Measurements from ENCODE around the gene FLNC.

Gene FLNC

GRCh38 chr7:128894101-128894440, 63.9 kb downstream of the FLNC start:
- DNase-seq (ENCODE audit: low spot score), result no peak

DNA sequence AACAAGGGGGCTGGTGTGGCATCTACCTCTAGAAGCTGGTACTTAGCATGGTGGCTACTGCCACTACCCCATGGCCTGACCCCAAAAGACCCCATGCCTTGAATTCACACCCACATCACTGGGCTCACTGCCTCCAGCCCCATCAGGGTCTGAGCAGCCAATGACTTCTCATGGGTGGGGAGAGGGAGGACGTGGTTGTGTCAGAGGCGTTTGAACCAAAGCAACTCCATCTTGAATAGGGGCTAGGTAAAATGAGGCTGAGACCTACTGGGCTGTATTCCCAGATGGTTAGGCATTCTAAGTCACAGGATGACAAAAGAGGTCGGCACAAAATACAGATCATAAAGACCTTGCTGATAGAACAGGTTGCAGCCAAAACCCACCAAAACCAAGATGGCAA, 65.1 kb downstream of the FLNC start:
- no peak for DNase-seq (ENCODE audit: low spot score)

- DNase-seq (ENCODE audit: low spot score), result no peak
These were observed 69.2 kb downstream of the FLNC start for GRCh38 chr7:128899392-128899791.

DNA sequence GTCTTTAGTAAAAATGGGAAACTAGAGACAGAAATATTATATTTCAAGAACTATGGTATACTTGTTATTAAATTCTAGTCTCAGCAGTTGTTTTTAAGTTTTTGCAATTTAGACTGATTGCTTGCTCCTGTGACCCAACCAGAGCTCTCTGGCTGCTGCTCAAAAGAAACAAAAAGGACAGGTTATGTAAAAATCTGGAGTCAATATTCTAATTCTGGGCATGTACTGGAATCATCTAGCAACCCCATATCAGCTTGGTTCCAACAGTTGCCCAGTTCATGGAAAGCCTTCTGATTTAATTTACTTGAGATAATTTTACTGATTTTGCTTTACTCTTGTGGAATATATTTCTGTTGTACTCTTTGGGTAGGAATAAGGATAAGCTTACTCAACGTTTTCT, 70.0 kb downstream of the FLNC start:
- DNase-seq (ENCODE audit: low spot score), result no peak

GRCh38 chr7:128902761-128903585, 72.8 kb downstream of the FLNC start:
- no peak for DNase-seq (ENCODE audit: low spot score)

GRCh38 chr7:128903621-128904361, 73.6 kb downstream of the FLNC start:
- no peak for DNase-seq (ENCODE audit: low spot score)

DNA sequence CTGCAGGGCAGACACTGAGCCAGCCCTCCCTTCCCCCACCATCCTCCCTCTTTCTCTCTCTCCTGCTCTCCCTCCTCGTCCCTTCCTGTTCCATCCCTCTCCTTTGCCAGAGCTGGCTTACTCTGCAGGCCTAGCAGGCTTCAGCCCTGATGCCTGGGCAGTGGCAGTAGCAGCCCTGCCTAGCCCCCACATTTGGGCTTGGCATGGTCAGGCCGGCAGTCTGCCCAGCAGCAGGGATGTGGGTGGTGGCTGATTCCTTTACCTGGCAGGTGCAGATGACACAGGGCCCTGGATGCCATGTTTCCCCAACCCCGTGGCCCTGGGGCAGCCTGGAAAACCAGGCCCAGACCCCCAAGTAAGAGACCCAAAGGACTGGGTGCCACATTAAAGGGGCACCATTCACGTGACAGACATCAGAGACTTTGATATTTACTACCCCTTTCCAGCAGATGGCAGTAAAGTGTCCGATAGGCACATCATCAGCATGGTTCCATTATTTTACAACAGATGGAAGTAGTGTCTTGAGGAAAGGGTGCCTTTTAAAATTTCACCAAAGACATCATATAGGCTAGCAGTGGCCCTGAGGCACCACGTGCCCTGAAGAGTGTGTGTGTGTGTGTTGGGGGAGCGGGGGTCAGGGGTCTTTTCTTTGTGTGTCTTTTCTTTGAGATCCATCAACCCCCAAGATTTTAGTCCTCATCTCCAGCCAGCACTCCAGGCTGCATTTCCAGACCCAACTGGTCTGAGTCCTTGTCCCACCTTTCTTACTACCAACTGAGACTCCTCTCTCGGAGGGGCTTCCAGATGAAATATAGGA, 74.4 kb downstream of the FLNC start:
- peak; percentile 74 for DNase-seq (ENCODE audit: low spot score)

DNA sequence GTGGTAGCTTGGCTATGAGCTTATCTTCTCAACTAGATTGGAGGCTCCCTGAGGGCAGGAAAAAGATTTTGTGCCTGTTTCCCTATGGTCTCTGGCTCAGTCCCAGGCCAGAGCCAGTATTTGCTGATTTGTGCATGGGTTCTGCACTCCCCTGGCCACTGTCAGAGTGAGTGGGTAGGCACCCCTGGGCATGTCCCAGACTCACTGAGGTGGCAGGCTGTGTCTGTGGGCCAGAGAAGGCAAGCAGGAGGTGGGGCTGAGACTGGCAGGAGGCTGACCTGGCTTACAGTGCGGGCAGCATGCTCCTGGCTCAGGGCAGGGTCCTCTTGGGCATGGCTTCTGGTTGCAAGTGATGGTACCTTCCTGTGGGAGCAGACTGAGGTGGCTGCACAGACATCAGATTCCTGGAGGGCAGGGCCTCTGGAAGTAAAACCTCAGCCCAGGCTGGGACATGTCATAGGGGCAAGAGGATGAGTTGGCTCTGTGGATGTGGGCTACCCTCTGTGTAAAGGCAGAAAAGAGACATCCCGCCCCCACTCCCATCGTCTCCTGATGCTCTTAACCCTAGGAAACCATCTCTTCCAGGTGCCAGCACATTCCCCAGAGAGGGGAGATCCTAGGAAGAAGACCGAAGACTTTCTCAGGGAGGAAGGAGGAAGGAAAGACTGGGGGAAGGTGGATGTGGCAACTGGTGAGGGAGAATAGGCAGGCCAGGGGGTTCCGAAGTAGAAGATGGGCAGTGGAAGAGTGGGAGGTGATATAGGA, 76.0 kb downstream of the FLNC start:
- DNase-seq (ENCODE audit: low spot score), result no peak

DNA sequence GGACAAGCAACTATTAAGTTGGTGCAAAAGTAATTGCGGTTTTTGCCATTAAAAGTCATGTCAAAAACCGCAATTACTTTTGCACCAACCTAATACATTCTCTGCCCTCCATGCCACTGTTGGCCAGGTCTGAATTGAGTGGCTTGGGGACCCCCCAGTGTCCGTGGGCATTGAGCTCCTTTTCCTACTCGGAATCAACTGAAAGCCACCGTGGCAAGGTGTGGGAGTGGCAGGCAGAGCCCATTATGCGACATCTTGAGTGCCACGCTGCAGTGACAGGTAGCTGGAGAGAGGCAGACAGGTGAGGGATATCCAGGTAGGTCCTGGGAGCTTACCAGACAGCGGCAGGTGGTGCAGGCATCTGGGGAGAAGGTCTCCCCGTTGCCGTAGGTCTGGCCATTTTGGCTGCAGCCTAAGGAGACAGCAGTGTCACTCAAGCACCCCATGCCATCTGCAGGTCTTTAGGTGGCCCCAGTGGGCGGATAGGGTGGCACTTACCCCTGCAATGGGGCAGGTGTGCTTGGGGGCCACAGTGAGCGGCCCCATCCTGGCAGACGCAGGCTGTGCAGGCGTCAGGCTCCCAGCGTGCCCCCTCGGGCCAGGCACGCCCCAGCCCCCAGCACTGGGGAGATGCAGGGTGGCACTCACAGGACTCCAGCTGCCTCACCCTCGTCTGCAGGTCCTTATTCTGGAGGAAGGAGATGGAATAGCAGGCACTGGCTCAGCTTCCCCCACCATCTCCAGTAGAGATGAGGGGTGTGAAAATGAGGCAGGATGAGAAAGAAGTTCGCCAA, 76.8 kb downstream of the FLNC start:
- no peak for DNase-seq (ENCODE audit: low spot score)
